Activated gamma-delta T cell treated with anti-CD3 and anti-CD28 coated beads, Interleukin-2, amount 50 U/mL, for 16 hours (primary cell): Measurements from ENCODE around the gene UNC13C.
"Not testable (repeated sequence)": the region's sequence is repeated elsewhere in the genome, so short reads cannot be mapped to it uniquely, and the experiment has no call there.

Experiments
- DNase-seq: peaks from one replicate; pipeline ENCODE4 v3.0.0-alpha.2; 2020; ENCODE audit warnings: low read depth

UNC13C gene

DNA sequence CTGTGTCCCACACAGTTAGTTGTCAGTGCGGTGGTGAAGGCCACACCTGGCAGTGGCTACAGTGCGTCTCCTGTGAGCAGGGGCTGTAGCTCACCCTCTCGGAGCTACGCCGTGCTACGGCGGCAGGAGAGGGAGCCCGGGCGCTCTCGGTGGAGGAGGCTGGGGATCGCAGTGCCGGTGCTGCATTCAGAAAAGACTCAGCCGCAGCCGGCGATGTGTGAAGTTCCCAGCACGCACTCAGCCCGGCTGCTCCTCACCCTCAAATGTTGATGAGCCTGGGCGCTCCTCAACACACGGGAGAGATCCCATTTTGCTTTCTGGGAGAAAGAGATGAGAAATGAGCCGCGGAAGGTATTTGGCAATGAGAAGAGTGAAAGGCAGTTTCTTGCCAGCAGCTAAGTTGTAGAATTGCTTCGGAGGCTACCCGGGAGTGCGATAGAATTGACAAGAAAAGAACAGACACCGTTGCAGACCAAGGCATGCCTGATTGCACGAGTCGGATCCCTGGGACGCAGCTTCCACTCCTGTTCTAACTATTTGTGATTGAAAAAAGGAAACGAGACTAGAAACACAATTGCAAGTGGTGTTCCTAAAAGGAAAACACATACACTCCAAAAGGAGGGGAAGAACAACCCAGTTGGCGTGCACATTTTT lies at the start of gene UNC13C:
UNC13C (plus strand) TSS at position 189 of the 654 bp plus-strand sequence. CDS start 34,463 bp downstream, outside the sequence.
- no peak for DNase-seq

DNA sequence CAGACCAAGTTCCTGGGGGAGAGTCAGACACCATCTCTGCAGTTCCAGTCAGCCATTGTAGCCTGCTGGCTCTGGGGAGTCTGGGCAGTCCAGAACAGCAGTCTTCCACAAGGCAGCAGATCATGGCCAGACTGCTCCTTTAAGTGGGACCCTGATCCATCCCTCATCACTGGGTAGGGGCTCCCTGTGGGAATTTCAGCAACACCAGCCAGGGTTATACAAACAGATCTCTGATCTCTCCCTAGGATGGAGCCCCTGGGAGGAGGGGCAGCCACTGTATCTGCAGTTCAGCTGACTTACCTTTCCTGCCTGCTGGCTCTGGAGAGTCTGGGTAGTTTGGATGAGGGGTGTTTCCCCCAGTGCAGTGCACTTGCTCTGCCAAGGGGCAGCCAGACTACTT lies 42.1 kb upstream of the UNC13C start:
- no peak for DNase-seq

DNA sequence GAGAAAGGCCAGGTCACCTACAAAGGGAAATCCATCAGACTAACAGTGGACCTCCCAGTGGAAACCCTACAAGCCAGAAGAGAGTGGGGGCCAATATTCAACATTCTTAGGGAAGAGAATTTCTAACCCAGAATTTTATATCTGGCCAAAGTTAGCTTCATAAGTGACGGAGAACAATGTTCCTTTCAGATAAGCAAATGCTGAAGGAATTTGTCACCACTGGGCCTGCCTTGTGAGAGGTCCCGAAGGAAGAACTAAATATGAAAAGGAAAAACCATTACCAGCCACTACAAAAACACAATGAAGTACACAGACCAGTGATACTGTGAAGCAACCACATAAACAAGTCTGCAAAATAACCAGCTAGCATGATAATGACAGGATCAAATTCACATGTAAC lies 40.6 kb upstream of the UNC13C start:
- DNase-seq: not testable (repeated sequence)

DNA sequence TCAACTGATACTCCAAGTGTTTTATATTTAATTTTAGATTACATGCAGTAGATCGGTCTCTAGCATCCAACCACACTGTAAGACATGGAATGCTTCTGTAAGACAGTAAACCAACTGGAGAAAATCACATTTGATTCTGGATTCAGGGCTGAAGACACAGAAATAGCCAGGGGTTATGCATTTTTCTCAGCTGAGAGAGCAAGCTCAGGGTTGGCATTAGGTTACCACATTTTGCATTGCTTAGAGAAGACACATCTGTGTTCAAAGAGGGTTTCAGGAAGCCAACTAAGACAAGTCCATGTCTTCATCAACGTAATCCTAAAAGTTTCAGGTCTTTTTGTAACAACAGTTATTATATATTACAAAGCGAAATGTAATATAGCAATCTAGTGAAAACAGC lies 27.7 kb upstream of the UNC13C start:
- DNase-seq: no peak

DNA sequence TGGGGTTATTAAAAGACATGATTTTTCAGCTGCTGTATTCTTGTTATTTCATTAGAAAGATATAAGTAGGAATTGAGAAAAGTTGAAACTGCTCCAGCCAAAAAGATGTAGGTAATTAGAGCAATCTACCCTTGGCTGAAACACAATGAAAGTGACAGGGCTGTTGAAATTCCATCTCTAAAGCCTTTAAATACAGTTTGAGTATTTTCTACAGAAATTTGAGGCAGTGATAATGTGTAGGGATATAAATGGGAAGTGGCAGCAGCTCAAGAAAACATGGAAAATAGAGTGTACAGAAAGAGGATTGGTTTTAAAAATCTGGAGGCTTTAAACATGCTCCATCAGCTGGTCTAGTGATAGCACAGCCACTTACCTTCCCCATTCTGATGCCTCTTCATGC lies 22.8 kb upstream of the UNC13C start:
- DNase-seq: no peak

DNA sequence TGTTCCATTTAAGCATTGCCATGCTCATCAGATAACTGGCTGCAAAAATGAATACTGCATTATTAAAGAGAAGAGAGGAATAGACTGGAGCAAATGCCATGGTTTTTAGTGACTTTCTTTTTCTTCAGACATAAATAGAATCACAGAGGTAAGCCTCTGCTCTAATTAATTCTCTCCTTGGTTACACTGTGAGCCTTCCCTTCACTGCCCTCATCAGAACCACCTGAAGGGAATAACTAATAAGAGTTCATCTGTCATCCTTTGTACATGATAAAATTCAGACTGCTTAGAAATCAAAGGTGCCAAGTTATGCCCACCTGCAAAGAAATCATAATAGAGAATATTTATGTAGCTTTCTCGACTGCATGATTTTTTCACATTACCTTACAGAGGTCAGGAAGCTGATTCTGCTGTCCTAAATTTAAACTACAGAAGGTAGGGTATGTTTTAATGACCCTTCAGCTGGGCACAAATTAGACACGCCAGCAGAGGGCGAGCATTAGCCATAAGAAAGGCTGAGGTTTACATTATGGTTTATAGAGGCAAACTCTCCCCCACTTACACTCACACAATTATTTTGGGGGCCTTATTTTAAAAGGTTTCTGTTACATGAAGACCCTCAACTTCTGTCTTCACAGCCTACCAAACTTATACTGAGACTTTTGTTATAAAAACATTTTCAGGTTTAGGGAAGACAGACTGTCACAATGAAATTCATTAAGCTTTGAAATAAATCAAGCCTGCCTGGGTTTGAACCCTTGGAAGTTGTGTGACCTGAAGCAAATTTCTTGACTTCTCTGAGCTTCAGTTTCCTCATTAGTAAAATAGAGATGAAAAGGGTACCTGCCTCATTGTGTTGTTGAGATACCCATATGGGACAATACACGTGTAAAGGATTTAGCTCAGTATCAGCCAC lies 15.3 kb upstream of the UNC13C start:
- DNase-seq: no peak

DNA sequence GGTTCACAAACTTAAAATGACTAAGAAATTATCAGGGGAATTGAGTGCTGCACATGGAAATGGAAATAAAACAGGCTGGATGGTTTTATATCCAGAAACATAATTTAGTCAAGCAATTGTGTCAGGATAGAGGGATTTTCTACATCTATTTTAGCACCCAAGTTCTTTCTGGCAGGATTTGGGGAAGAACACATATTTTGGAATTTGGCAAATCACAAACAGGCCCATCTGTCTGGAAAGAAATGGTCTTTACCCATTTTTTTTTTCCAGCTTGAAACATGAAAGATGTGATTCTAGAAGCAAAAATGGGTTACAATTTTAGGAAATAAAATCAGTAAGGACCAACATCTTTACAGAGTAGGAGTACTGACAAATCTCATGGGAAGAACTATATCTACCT lies 14.4 kb upstream of the UNC13C start:
- no peak for DNase-seq

DNA sequence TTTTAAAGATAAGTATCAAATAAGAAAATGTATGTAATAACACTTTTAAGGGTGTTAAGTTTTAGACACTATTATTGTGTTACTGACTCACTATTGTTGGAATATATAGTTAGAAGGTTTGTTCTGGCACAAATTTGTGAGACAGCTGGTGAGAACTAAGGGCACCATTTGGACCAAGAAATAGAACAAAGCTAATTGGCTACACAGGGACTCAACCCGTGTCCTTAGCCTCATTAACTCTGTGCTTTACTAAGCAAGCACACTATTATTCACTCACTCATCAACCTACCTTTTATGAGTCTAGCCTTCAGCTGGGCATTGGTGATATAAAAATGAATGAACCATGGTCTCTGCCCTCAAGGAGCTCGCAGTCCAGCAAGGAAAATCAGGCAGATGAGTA lies 4.1 kb upstream of the UNC13C start:
- no peak for DNase-seq

DNA sequence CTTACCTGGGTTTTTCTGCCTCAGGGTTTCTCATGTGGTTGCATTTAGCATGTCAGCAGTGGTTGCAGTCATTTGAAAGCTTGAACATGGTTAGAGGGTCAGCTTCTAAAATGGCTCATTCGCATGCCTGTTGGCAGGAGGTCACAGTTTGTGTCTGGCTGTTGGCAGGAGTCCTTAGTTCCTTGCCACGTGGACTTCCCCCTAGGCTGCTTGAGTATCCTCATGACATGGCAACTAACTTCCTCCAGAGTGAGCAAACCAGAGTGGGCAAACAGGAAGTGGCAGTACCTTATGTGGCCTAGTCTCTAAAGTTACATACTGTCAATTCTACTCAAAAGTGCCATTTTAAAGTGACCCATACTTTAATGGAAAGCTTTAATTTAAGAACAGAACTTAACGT lies 3.4 kb upstream of the UNC13C start:
- DNase-seq: no peak

DNA sequence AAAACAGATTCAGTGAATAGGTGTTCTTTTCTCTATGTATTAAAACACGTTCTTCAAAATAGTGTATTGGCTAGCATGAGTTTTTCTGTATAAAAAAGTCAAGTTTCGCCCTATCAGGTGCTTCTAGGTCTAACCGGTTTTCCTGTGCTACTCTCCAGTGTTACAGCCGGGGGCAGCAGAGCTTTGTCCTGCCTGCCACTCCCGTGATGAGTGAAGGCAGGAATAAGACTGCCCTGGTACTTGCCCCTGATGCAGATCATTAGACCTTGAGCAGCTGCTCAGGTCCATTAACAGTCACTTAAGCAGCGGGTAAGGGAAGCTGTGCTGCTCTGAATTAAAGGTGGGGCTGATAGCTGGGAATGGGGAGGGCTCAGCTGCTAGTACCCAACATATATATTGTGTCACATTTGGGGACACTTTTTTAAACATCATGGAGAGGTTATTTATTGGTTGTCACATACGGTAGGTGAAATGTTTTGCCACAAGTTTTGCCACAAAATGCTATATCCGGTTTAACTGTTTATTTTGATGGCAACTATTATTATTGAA lies 1.3 kb upstream of the UNC13C start:
- no peak for DNase-seq

DNA sequence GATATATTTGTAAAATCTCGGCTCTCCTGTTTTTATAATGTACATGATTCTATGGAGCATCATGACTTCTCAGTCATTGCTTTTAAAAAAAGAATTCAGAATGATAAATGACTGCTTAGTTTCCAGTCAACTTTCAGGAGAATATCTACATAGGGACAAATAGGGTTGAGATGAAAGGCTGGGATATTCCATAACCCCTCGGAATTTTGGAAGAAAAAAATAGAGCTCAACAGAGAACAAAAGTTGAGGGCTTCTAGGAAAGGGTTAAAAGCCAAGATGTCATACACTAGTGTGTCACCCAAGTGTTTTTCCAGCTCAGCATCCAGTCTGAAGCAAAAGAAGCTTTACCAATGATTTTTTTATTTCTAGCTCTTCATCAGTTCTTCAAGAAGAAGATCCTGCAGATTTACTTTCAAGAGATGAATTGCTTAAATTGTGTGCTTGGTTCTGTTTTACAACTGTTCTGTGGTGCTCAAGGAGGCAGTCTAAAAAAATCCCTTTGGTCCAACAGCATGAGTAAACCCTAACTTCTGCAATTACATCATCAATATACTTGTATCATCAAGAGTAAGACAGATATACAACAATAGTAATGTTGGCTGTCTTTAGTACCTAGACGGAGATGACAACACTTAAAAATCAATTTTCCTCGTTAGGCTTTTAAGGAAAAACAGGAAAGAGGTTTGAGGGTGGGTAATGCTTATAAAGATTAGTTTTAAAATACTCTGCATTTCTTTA lies 979 bp downstream of the UNC13C start:
- DNase-seq: no peak

DNA sequence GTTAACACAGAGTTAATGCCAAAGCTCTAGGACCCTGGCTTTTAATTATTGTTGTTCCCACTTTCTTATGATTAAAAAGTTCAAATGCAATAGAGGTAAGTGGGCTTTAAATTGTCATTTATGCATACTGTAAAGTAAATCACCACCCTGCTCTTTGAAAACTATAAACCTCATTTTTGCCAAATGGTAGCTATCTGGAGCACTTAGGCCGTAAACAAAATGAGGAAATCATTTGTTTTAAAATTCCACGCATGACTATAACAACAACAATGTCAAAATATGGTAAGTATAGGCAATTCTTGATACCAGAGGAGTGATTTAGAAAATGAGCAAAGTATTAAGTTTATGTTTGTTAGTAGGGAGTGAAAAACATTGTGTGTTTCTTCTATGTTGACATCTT lies 1.8 kb downstream of the UNC13C start:
- no peak for DNase-seq

DNA sequence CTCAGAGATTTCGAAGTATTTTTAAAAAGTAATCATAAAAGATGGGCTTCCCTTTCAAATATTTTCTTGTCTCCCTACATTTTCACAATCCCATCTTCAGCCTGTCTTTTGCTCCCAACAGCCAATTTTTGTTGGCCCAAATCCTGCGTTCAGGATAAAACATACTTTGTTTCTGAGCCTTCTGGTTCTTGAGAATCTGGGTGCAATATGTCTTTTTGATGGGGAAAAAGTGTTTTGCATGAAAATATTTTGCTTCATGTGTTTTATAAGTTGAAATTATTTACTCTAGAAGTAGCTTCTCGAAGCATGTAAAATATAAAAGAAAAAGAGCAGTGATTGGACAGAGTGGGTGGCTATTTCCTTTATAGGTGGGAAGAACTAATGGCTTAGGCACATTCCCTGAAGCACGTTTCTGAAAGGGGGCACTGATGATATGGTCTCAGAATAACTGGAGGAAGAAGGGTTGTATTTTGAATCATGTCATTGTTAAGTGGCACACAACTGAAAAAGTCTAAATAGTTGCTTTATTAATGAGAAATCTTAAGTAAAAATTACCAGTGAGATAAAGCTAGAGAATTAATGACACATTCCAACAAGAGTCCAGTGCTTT lies 3.9 kb downstream of the UNC13C start:
- no peak for DNase-seq

DNA sequence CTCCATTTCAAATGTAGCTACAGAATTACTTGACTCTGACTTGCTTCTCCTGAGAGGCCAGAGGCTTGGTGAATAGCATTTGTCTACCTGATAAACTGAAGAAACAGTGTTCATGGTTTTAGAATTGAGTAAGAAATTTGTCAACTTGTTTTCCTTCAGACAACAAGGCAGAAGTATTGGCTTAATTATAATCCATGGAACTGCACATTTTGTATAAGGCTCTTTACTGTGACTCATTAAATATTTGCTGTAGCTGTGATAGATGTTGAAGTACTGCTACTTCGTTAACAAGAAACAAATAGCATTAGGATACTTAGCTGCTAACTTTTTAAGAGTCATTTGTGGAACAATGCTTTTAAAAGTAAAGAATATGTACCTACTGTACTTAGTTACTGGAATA lies 4.6 kb downstream of the UNC13C start:
- no peak for DNase-seq

DNA sequence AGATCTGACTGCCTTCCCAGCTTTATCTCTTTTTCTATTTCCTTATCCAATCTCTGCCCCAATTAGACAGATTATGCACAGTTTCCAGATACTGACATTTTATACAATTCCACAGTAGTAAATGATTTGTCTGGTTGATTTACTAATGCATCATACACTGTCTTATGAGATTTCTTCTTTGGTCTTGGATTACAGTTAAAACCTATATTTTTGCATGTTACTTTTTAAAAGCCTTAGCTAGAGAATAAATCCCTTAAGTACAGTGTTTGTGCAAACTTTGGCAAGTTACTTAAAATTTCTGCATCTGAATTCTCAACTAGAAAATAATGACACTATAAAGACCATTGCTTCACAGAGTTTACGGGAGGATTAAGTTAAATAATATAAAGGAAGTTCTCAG lies 6.0 kb downstream of the UNC13C start:
- no peak for DNase-seq

DNA sequence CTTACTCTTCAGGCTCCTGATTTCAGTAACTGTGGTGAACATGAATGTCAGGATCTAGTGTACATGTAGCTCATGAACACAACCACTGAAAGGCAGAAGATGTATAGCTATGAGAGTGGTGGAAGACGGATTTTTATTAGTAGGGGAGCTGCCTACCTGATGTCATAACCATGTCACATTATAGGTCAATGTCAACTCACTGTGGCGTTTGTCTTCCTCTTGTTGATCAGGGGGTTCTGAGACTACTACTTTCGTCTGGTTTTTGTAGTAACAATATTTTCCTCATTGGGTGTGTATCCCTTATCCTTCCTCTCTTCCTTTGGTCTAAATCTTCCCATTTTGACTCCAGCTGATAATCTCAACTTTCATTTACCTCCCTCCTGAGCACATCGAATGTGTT lies 7.3 kb downstream of the UNC13C start:
- no peak for DNase-seq

DNA sequence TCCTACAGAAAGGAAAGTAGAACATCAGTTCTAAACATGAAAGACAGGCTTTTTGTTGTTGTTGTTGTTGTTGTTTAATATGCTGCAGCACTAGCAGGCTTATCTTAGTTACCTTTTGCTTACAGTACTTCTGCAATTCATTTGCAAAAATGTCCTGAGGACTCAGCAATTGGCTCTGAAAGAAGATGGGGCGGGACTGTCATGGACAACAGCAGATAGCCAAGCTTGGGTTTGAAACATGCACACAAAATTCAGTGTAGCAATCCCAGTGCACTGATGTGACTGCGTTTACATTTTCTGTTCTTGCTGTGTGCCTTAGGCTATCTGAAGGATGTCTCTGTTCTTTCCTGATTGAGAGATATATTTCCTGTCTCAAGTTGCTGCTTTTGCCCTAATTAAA lies 9.2 kb downstream of the UNC13C start:
- DNase-seq: no peak

DNA sequence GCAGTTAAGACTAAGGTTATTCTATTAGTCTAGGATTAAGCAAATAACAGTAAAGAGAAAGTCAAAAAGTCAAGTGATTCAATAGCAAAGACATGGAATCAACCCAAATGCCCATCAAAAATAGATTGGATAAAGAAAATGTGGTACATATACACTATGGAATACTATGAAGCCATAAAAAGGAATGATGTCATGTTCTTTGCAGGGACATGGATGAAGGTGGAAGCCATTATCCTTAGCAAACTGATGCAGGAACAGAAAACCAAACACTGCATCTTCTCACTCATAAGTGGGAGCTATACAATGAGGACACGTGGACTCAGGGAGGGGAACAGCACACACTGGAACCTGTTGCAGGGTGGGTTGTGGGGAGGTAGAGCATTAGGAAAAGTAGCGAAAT lies 29.0 kb downstream of the UNC13C start:
- no peak for DNase-seq

DNA sequence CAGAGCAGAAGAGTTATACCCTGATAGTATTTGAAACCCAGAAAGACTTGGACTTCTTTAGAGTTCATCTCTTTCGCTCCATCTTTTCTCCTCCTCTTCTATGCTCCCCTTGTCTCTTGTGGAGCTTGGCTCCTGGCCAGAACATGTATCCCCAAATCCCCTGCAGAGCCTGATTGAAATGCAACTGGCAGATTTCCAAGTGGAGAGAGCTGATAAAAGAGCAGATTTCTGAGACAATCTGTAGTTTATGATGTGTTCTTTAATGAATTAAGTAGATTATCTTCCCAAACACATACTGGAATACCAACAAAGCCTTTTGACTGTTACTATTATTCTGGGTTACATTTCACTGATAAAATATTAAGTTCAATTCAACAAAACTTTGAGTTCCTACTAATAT lies 33.4 kb downstream of the UNC13C start:
- DNase-seq: no peak

DNA sequence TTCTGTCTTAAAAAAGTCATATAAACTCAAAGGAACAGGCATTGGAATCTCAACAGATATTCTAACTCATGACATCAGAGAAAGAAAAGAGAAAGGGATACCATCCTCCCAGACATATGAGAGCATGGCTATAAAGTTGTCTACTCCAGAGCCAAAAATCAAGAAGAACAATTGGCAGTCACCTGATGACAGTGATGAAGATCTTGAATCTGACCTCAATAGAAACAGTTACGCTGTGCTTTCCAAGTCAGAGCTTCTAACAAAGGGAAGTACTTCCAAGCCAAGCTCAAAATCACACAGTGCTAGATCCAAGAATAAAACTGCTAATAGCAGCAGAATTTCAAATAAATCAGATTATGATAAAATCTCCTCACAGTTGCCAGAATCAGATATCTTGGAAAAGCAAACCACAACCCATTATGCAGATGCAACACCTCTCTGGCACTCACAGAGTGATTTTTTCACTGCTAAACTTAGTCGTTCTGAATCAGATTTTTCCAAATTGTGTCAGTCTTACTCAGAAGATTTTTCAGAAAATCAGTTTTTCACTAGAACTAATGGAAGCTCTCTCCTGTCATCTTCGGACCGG lies 35.9 kb downstream of the UNC13C start:
- DNase-seq: no peak

DNA sequence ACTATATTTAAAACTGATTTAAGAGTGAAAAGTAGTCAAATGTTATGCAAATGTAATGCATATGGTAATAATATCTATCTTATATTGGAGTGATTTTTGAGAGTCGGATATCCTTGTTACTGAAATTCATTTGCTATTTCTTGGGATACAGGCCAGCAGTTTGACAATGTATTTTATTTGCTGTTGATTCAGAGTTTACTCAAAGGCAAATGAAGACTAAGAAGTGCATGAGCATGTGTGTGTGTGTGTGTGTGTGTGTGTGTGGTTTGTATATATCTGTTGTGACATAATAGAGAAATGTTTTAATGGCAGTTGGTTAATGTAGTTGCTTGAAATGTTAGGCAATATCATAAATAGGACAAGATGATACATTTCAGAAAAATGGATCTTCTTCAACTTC lies 39.0 kb downstream of the UNC13C start:
- DNase-seq: no peak

DNA sequence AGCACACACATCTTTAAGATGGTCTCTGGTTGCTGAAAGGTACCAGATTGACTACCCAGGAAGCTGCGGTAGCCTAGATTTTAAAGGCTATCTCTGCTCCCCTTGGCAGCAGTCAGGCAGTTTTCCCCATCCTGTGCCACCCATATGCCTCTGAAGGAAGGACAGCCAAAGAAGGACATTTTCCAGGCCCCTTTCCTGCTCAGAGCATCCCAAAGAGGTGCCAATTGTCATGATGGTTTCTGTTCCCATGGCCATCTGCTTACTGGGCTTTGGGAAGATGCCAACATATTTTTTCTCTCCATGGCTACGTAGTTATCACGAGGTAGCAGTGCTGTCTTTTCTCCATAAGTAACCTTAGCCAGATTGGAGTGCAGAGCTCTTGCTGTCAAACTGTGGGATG lies 39.7 kb downstream of the UNC13C start:
- DNase-seq: no peak
